DMS79 (cell line): ENCODE measurements around the gene PEX16.

ENCODE experiments used
- DNase-seq: peaks from one replicate; lab custom pipeline; 2025; lab: John Stamatoyannopoulos, UW

Gene PEX16

DNA sequence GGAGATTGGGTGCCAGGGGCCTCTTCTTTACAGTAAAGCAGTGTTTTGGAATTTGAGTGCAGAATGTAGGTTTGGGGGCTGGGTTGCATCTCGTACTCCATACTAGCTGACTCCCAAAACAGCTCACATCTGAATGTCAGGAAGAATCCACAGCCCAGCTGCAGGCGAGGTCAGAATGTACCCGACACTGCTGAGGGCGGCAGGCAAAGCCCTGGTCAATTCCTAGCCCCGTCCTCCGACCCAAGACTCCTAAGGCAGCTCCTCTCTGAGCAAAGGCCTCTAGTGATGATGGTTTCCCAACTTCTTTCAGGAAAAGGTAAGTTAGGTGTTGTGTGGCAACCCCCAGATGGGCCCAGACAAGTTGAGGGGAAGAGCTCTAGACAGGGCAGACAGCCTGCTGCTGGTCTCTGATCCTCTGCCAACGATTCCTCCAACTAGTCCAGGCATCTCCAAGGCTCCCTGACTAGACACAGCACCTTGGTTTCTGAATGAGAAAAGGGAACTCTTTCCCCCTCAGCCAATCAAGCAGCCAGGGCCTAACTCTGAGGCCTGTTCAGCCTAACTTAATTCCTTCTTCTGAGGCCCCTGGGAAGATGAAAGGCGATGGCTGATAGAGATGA is 13.4 kb upstream of the PEX16 start:
- no peak for DNase-seq

- DNase-seq = peak; percentile 87
Observed at GRCh38 chr11:45930031-45930794, 12.5 kb upstream of the PEX16 start.

- DNase-seq = no peak
Observed at GRCh38 chr11:45929486-45930030, 11.9 kb upstream of the PEX16 start.

DNA sequence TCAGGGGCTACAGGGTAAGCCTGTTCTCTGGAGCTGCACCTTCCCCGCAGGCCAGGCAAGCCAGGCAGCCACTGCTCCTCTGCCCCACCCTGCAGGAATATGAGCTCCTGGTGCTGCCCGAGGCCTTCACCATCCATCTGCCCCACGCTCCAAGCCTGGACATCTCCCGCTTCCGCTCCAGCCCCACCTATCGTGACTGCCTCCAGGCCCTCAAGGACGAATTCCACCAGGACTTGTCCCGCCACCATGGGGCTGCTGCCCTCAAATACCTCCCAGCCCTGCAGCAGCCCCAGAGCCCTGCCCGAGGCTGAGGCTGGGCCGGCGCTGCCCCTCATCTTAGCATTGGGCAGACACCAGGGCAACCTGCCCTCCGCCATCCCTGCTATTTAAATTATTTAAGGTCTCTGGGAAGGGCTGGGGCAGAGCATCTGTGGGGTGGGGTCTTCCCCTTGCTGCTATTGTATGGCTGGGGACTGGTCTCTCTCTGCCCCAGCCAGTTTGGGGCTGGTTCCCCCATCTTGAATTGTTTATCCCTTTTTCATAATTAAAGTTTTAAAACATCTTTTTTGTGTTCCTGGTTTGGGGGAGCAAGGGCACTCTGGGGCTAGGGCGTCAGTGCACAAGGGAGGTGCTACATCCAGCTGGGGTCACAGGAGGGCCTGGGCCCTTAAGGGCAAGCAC is 11.0 kb upstream of the PEX16 start:
- DNase-seq = no peak

GRCh38 chr11:45927684-45928413 is 10.2 kb upstream of the PEX16 start:
- DNase-seq = no peak

DNA sequence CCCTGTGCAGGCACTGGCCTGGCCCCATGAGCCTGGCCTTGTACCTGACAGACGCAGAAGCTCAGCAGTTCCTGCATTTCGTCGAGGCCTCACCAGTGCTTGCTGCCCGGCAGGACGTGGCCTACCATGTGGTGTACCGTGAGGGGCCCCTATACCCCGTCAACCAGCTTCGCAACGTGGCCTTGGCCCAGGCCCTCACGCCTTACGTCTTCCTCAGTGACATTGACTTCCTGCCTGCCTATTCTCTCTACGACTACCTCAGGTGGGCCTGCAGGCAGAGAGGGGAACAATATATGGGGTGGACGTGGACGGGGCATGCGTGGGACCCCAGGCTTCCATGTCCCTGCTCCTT is 9.6 kb upstream of the PEX16 start:
- no peak for DNase-seq

- DNase-seq = no peak
Observed at GRCh38 chr11:45926536-45927331, 9.1 kb upstream of the PEX16 start.

GRCh38 chr11:45926001-45926401 is 8.3 kb upstream of the PEX16 start:
- DNase-seq = no peak

DNA sequence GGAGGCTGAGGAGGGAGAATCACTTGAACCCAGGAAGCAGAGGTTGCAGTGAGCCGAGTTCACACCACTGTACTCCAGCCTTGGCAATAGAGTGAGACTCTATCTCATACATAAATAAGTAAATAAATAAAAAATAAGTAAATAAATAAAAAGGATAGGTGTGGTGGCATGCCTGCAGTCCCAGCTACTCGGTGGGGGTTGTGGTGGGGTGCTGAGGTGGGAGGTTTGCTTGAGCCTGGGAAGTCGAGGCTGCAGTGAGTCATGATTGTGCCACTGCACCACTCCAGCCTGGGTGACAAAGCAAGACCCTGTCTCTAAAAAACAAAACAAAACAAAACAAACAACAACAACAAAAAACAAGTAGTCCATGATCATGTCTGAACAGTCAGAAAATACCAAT is 7.9 kb upstream of the PEX16 start:
- no peak for DNase-seq

DNA sequence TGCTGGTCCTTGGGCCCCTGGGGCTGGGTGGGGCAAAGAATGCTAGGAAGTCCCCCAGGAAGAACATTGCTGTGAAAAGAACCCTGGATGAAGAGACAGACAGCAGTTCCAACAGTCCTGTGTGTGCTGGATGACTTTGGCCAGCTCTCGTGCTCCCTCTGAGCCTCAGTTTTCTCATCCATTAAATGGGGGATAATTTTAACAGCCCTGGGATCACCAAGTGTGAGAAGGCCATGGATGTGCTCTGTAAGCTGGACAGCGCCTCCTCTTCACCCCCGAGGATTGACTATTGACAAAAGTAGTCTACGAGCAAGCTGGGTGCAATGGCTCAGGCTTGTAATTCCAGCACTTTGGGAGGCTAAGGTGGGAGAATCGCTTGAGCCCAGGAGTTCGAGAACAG is 7.2 kb upstream of the PEX16 start:
- no peak for DNase-seq

DNA sequence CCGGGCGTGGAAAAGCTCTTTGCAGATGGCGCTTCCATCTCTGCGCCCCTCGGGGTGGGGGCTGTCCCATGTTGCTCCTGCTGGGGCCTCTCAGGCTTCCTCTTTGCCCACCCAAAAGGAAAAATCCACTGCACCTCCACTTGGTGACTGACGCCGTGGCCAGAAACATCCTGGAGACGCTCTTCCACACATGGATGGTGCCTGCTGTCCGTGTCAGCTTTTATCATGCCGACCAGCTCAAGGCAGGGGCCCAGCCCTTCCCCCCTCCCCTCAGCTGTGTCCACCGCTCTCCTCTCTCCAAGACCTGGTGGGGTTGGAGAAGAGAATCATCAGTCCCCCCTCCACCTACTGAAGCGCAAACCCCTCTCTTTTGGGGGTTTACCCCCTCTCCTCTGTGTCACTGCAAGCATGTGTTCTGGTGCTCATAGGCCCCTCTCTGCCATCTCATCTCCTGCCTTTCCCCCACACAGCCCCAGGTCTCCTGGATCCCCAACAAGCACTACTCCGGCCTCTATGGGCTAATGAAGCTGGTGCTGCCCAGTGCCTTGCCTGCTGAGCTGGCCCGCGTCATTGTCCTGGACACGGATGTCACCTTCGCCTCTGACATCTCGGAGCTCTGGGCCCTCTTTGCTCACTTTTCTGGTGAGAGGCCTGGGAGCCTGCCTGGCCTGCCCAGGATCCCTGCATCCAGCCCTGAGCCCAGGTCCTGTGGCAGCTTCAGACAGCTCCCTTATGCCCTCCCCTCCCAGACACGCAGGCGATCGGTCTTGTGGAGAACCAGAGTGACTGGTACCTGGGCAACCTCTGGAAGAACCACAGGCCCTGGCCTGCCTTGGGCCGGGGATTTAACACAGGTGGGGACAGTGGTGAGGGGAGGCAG is 6.6 kb upstream of the PEX16 start:
- no peak for DNase-seq

DNA sequence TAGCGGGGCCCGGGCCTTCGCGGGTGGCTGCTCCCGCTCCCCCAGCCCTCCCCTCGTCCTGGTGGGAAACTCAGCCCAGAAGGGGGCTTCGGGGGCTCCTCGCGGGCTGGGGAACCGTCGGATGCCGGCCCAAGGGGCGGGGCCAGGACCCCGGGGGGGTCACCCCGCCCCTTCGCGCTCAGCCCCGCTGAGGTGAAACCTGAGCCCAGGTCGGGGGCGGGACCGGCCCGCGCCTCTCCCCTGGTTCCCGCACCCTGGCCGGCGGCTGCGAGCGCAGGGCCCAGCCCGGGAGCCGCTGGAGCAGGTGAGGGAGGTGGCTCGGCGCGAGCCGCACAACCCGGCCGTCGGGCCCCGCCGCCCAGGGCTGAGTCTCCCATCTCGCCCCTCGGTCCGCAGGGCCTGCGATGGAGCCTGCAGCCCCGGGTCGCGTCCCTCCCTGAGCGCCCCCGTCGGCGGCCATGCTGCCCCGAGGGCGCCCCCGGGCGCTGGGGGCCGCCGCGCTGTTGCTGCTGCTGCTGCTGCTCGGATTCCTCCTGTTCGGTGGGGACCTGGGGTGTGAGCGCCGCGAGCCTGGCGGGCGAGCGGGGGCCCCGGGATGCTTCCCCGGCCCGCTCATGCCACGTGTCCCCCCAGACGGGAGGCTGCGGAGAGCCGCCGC is 4.9 kb upstream of the PEX16 start, which contains the start of gene LARGE2:
LARGE2 (plus strand) TSS at position 232 of the 658 bp plus-strand sequence; CDS start at position 459, 227 bp downstream.
- peak; percentile 45 for DNase-seq

DNA sequence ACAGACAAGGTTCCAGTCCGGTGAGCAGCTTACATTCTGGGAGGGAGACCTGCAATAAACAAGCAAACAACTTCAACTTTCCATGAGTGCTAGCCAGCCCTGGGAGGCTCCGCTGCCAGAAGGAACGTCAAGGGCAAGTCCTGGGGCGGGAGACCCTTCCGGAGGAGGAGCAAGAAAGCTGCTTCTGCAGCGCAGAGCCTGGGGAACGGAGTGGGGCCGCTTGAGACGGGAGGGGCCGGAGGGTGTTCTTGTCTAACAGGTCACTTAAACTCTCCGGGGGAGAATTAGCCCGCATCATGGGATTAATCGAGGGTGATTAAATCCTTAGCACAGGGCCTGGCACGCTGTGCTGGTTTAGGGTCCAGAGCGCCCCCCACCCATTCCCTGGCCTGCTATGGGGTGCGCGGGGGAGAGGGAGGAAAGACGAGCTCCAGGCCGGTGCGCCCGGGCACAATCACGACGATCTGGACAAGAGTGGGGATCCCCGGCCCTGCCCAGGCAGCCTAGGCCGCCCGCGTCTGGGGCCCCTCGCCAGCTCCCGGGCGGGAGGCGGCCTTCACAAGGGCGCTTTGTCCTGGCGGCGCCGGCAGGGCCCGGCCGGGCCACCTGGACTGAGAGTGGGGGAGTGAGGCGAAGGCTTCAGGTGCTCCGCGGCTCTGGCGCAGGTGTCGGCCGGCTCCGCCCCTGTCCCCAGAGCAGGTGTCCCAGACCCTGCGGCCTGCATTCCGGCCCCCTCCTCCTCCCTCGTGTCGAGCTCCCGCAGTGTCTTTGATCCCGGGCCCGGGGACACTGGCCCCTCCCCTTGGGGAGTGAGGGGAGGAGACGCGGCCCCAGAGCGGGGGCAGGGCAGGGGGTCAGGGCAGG is 4.1 kb upstream of the PEX16 start:
- DNase-seq = peak; percentile 68

- DNase-seq = no peak
Observed at GRCh38 chr11:45920531-45921477, 3.1 kb upstream of the PEX16 start.

GRCh38 chr11:45919806-45920530 is 2.3 kb upstream of the PEX16 start:
- no peak for DNase-seq

GRCh38 chr11:45918962-45919675 is 1.4 kb upstream of the PEX16 start:
- DNase-seq = no peak
